Measurements from ENCODE around the gene NPAS3.

DNA sequence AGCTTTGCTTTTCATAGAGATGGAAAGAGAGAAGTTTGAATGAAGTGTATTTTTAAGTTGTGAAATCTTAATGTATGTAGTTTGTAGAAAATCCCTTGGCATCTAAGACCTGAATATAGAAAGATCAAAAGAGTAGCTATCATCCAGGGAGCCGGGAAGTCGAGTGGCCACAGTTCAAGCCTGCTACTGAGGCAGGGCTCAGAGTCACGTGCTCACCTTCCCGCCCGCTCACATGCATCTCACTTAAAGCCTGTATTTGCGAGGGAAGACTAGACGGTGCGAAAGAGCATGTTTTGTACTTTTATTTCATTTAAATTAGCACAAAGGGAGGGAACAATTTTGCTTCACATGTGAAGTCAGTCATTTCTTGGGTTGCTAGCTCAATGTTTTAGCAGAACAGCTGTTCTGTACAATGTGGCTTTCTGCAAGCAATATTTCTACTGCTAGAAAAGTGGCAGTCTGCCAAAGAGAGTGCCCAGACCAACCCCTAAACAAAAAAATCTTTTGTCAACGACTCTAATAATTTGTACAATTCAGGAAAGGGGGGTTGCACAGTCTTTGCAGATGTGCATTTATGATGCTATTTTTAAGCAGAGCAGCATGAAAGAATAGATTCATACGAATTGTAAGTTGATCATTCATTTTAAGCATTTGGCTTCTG lies 290.7 kb downstream of the NPAS3 start:
- TF ChIP-seq, protein P1, sequence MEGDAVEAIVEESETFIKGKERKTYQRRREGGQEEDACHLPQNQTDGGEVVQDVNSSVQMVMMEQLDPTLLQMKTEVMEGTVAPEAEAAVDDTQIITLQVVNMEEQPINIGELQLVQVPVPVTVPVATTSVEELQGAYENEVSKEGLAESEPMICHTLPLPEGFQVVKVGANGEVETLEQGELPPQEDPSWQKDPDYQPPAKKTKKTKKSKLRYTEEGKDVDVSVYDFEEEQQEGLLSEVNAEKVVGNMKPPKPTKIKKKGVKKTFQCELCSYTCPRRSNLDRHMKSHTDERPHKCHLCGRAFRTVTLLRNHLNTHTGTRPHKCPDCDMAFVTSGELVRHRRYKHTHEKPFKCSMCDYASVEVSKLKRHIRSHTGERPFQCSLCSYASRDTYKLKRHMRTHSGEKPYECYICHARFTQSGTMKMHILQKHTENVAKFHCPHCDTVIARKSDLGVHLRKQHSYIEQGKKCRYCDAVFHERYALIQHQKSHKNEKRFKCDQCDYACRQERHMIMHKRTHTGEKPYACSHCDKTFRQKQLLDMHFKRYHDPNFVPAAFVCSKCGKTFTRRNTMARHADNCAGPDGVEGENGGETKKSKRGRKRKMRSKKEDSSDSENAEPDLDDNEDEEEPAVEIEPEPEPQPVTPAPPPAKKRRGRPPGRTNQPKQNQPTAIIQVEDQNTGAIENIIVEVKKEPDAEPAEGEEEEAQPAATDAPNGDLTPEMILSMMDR (IDR thresholded peaks at IDR 0.05) = no peak
- TF ChIP-seq POLR2A (IDR thresholded peaks at IDR 0.05) = no peak

All from tibial nerve (tissue), 3 donors.